DND-41 (cell line): Measurements from ENCODE around the gene ALDH3B2.

Experiments
- CTCF ChIP-seq: IDR thresholded peaks from 2 replicates; pipeline ENCODE4 v1.5.1; 2012; ENCODE audit warnings: borderline replicate concordance, low read length, moderate library complexity, mild to moderate bottlenecking; ENCODE audit not compliant: poor library complexity, severe bottlenecking; ENCODE audit errors: extremely low read depth
- EZH2 ChIP-seq: IDR thresholded peaks from 3 replicates; pipeline ENCODE4 v1.6.1; 2012; ENCODE audit warnings: borderline replicate concordance, low read depth, mild to moderate bottlenecking, moderate library complexity, low read length, inconsistent platforms; ENCODE audit not compliant: severe bottlenecking

GRCh38 chr11:67612751-67613150 is 61.7 kb downstream of the ALDH3B2 start:
- TF ChIP-seq CTCF: no peak
- no peak for TF ChIP-seq EZH2
